ENCODE data around the gene FKBP10. TPM values are rescaled to one million over a fixed set of nuclear protein-coding genes. Genes with fewer than 3 reads are reported as not detected.

Gene FKBP10
- total RNA-seq, 1 donor from 2014 or later, result 401 TPM

DNA sequence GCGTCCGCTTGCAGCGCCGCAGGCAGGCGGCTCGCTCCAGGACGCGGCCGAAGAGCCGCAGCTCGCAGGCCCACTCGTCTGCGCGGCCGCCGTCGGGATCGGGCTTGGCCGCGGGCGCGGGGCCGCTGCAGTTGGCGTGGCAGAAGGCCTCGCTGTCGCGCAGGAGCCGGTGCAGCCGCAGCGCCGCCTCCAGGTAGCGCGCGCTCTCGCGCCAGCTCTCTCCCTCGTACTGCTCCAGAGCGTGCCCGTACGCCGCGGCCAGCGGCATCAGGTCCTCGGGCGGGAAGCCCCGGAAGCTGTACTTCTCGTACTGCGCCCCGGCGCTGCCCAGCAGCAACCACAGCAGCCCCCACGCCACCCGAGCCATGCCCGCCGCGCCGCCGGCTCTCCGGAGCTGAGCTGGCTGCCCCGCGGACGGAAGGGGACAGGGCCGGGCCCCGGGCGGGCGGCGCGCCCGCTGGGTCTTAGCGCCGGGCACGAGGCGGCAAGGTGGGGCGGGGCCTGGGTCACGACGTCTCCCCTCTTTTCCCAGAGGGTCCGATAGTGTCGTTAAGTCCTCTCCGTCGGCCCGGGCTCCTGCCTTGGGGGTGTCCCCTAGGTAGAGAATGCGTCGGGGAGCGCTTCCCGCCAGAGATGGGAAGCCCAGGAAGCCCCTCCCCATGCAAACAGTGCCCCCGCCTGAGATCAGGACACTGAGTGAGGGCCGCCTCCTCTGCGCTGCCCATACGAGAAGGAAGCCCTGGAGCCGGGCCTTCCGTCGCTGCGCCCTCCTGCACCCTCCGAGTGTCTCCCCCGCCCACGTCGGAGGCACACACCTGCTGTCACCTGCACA is 1.0 kb upstream of the FKBP10 start, which contains the start of gene P3H4:
P3H4 (minus strand) TSS at position 401 of the 832 bp plus-strand sequence; CDS start at position 367, 34 bp downstream.
- H3K4me1 Mint-ChIP-seq, result peaks cover 29% of the 10 kb centered on the region
- no peaks in the 10 kb centered on the region for H3K9me3 Mint-ChIP-seq
- TF ChIP-seq, protein P1, sequence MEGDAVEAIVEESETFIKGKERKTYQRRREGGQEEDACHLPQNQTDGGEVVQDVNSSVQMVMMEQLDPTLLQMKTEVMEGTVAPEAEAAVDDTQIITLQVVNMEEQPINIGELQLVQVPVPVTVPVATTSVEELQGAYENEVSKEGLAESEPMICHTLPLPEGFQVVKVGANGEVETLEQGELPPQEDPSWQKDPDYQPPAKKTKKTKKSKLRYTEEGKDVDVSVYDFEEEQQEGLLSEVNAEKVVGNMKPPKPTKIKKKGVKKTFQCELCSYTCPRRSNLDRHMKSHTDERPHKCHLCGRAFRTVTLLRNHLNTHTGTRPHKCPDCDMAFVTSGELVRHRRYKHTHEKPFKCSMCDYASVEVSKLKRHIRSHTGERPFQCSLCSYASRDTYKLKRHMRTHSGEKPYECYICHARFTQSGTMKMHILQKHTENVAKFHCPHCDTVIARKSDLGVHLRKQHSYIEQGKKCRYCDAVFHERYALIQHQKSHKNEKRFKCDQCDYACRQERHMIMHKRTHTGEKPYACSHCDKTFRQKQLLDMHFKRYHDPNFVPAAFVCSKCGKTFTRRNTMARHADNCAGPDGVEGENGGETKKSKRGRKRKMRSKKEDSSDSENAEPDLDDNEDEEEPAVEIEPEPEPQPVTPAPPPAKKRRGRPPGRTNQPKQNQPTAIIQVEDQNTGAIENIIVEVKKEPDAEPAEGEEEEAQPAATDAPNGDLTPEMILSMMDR (IDR thresholded peaks at IDR 0.05; ENCODE audit: unreplicated experiment), result peak; percentile 28
- H3K36me3 Mint-ChIP-seq, result peaks cover 9% of the 10 kb centered on the region
- H3K27ac Mint-ChIP-seq, result peak within 1 kb of the TSS; percentile 85
- H3K4me3 Mint-ChIP-seq, result peak within 1 kb of the TSS; percentile 84
- H3K27me3 Mint-ChIP-seq (ENCODE audit: low read depth), result no peaks in the 10 kb centered on the region
- DNase-seq (ENCODE audit: low spot score in 2 of 2, unreplicated experiment in 2 of 2), result peak; percentile 72 to 84

DNA sequence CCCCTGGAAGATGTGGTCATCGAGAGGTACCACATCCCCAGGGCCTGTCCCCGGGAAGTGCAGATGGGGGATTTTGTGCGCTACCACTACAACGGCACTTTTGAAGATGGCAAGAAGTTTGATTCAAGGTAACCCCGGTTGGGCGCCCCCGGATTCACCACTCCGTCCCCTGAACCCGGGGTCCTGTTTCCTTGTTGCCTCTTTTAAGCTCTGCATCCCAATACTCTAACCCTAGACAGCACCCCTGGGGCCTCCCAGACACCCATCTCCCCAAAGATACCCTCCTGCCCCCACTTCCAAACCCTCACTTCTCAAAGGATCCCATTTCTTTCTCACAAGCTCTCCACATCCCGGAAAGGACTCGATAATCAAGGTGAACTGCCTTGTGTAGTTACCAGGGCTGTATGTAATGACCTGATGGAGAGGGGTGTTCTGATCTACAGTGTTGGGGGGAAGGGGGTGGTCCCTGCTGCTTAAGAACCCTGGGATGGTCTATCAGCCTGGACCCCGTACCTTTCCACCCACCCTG is 412 bp downstream of the FKBP10 start:
- TF ChIP-seq, protein P1 (IDR thresholded peaks at IDR 0.05; ENCODE audit: unreplicated experiment), result no peak
- Mint-ChIP-seq H3K27me3 (ENCODE audit: low read depth) (no peaks in the 10 kb centered on the region), H3K4me1 (peaks cover 29% of the 10 kb centered on the region), H3K4me3 (peak overlapping the region; percentile 84), H3K27ac (peak overlapping the region; percentile 87), H3K9me3 (no peaks in the 10 kb centered on the region), H3K36me3 (peaks cover 10% of the 10 kb centered on the region)
- DNase-seq (ENCODE audit: low spot score in 2 of 2, unreplicated experiment in 2 of 2), result no peak

DNA sequence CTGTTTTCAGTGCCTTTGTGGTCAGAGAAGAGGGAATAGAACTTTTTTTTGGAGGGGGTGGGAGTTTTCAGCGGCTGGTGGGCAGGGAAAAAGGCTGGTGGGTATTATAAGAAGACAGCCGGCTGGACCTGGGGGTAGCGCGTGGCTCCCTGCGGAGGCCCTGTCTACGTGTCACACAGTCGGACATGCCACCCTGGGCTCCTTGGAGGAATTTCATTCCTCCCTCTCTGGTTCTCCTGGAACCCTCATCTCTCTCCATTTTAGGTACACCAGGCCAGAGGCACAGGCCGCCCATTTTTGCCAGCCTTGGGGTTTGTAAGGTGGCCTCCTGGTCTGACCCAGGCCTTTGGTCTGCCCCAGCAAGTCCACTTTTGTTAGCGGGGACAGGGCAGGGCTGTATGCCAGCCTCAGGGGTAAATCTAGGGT is 908 bp downstream of the FKBP10 start:
- Mint-ChIP-seq H3K36me3 (peaks cover 10% of the 10 kb centered on the region), H3K4me1 (peaks cover 29% of the 10 kb centered on the region), H3K9me3 (no peaks in the 10 kb centered on the region), H3K27ac (peak overlapping the region; percentile 87), H3K27me3 (ENCODE audit: low read depth) (no peaks in the 10 kb centered on the region), H3K4me3 (peak overlapping the region; percentile 84)
- no peak for DNase-seq (ENCODE audit: low spot score in 2 of 2, unreplicated experiment in 2 of 2)
- TF ChIP-seq, protein P1 (IDR thresholded peaks at IDR 0.05; ENCODE audit: unreplicated experiment), result no peak

DNA sequence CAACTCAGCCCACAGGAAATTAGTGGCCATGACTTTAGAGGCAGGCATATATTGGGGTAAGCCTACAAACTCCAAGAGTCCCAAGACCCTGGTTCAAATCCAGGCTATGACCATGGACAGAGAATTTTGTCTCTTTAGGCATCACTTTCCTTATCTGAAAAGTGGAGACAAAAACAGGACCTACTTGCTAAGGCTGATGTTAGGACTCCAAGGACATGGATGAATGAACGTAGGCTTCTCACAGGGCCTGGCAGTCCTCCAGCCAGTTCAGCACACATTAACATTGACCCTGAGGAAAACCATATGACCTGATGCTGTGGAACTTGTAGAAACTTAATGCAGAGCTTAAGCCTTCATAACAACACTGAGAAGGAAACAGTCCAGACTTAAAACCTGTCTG is 1.4 kb downstream of the FKBP10 start:
- TF ChIP-seq, protein P1 (IDR thresholded peaks at IDR 0.05; ENCODE audit: unreplicated experiment), result no peak
- H3K27me3 Mint-ChIP-seq (ENCODE audit: low read depth), result no peaks in the 10 kb centered on the region
- H3K27ac Mint-ChIP-seq, result peak overlapping the region; percentile 87
- peaks cover 9% of the 10 kb centered on the region for H3K36me3 Mint-ChIP-seq
- H3K4me1 Mint-ChIP-seq, result peaks cover 29% of the 10 kb centered on the region
- H3K9me3 Mint-ChIP-seq, result no peaks in the 10 kb centered on the region
- no peak for DNase-seq (ENCODE audit: low spot score in 2 of 2, unreplicated experiment in 2 of 2)
- H3K4me3 Mint-ChIP-seq, result peak overlapping the region; percentile 84

DNA sequence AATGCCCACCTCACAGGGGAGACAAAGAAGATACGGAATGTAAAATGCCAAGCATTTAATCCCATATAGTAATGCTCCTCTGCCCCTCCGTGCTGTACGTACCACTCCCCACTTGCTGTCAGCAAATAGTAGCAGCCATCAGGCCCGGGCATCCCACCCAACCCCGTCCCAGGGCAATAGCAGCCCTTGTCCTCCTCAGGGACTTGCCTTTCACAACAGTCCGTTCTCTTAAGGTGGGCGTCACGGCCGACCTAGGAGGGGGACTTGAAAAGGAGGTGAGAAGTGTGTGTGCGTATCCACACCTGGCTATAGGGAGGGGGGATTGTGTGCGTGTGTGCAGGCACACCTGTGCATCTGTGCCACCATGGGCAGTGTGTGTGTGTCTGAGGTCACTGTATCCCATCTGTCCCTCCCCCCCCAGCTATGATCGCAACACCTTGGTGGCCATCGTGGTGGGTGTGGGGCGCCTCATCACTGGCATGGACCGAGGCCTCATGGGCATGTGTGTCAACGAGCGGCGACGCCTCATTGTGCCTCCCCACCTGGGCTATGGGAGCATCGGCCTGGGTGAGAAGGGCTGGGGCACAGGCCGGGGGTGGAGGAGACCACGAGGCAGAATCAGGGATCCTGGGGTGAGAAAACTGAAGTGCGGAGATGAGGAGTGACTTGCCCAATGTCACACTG is 4.0 kb downstream of the FKBP10 start:
- no peak overlapping the region for H3K4me3 Mint-ChIP-seq
- H3K4me1 Mint-ChIP-seq, result peaks cover 14% of the 10 kb centered on the region
- H3K27ac Mint-ChIP-seq, result no peak overlapping the region
- no peaks in the 10 kb centered on the region for H3K9me3 Mint-ChIP-seq
- H3K27me3 Mint-ChIP-seq (ENCODE audit: low read depth), result no peaks in the 10 kb centered on the region
- TF ChIP-seq, protein P1 (IDR thresholded peaks at IDR 0.05; ENCODE audit: unreplicated experiment), result no peak
- peaks cover 9% of the 10 kb centered on the region for H3K36me3 Mint-ChIP-seq
- DNase-seq (ENCODE audit: low spot score in 2 of 2, unreplicated experiment in 2 of 2), result no peak
